C1 segment of cervical spinal cord (tissue), 14 donors: ENCODE measurements around the gene FGF12.
A peak's percentile ranks its signal among the peaks of the same experiment; 100 is the strongest.

Source experiments
- DNase-seq, 14 donors: peaks; one replicate each; lab custom pipeline; 2025; lab: John Stamatoyannopoulos, UW

FGF12 gene

GRCh38 chr3:192413461-192413860, 313.9 kb downstream of the FGF12 start:
- no peak for DNase-seq

GRCh38 chr3:192410684-192410960, 316.7 kb downstream of the FGF12 start:
- DNase-seq: peak in 1 of 14 donors; percentile 16

- peak in 4 of 14 donors; percentile 4 to 37 (median 23) for DNase-seq
These were observed 317.3 kb downstream of the FGF12 start for GRCh38 chr3:192409838-192410683.

- DNase-seq: peak in 5 of 14 donors; percentile 11 to 44 (median 35)
These were observed 318.0 kb downstream of the FGF12 start for GRCh38 chr3:192409201-192409837.

GRCh38 chr3:192408647-192409200, 318.6 kb downstream of the FGF12 start:
- peak in 3 of 14 donors; percentile 7 to 26 (median 25) for DNase-seq

- peak in 5 of 14 donors; percentile 14 to 49 (median 33) for DNase-seq
These were observed 319.2 kb downstream of the FGF12 start for GRCh38 chr3:192408007-192408646.

- DNase-seq: no peak
These were observed 327.6 kb downstream of the FGF12 start for GRCh38 chr3:192399767-192400166.

- no peak for DNase-seq
These were observed 330.3 kb downstream of the FGF12 start for GRCh38 chr3:192397012-192397411.

- no peak for DNase-seq
These were observed 331.8 kb downstream of the FGF12 start for GRCh38 chr3:192395506-192395905.

GRCh38 chr3:192392986-192393385, 334.4 kb downstream of the FGF12 start:
- DNase-seq: no peak

- DNase-seq: no peak
These were observed 344.5 kb downstream of the FGF12 start for GRCh38 chr3:192382861-192383260.

- no peak for DNase-seq
These were observed 353.8 kb downstream of the FGF12 start for GRCh38 chr3:192373586-192373985.

GRCh38 chr3:192373032-192373431, 354.3 kb downstream of the FGF12 start:
- DNase-seq: peak in 1 of 14 donors; percentile 41

GRCh38 chr3:192372616-192373015, 354.7 kb downstream of the FGF12 start:
- peak in 1 of 14 donors; percentile 72 for DNase-seq

GRCh38 chr3:192371870-192372400, 355.4 kb downstream of the FGF12 start:
- DNase-seq: peak in 2 of 14 donors; percentile 6 to 90

GRCh38 chr3:192367616-192368015, 359.7 kb downstream of the FGF12 start:
- DNase-seq: no peak

GRCh38 chr3:192366916-192367315, 360.4 kb downstream of the FGF12 start:
- peak in 1 of 14 donors; percentile 39 for DNase-seq

GRCh38 chr3:192365571-192365970, 361.8 kb downstream of the FGF12 start:
- DNase-seq: no peak

GRCh38 chr3:192364316-192364715, 363.0 kb downstream of the FGF12 start:
- DNase-seq: peak in 1 of 14 donors; percentile 87

- DNase-seq: no peak
These were observed 372.7 kb downstream of the FGF12 start for GRCh38 chr3:192354687-192355086.

- peak in 1 of 14 donors; percentile 1 for DNase-seq
These were observed 375.2 kb downstream of the FGF12 start for GRCh38 chr3:192352142-192352541.

GRCh38 chr3:192351441-192351840, 375.9 kb downstream of the FGF12 start:
- DNase-seq: no peak
